ENCODE measurements around the gene UAP1L1.

Gene UAP1L1

GRCh38 chr9:137035507-137035834 lies 41.8 kb upstream of the UAP1L1 start:
- H3K27me3 ChIP-seq (ENCODE audit: insufficient read depth, poor library complexity, severe bottlenecking), result no peaks in the 10 kb centered on the region
- peak overlapping the region; percentile 84 for H3K27ac ChIP-seq (replicated peaks)
- peak overlapping the region; percentile 25 for H3K4me3 ChIP-seq (replicated peaks; ENCODE audit: insufficient read depth, low read length)
- DNase-seq (ENCODE audit: low read depth in 1 of 2, low spot score in 1 of 2), result no peak
- no peak for TF ChIP-seq SPI1 (IDR thresholded peaks at IDR 0.05; ENCODE audit: borderline replicate concordance, low read depth)
- TF ChIP-seq GABPA (IDR thresholded peaks at IDR 0.05; ENCODE audit: low read depth), result no peak
- no peak for TF ChIP-seq REST (IDR thresholded peaks at IDR 0.05; ENCODE audit: insufficient replicate concordance, low read depth)
- TF ChIP-seq POLR2AphosphoS5 (IDR thresholded peaks at IDR 0.05; ENCODE audit: low read depth), result no peak
- no peak for TF ChIP-seq CTCF (IDR thresholded peaks at IDR 0.05; ENCODE audit: insufficient read depth, low read length)

- no peak overlapping the region for H3K4me3 ChIP-seq (replicated peaks; ENCODE audit: insufficient read depth, low read length)
- DNase-seq (ENCODE audit: low read depth in 1 of 2, low spot score in 1 of 2), result no peak
- H3K27ac ChIP-seq (replicated peaks), result no peak overlapping the region
- no peaks in the 10 kb centered on the region for H3K27me3 ChIP-seq (ENCODE audit: insufficient read depth, poor library complexity, severe bottlenecking)
- TF ChIP-seq POLR2AphosphoS5 (IDR thresholded peaks at IDR 0.05; ENCODE audit: low read depth), result 0 out of 2 replicates have a peak, but pooled peaks have one; percentile 18
- TF ChIP-seq CTCF (IDR thresholded peaks at IDR 0.05; ENCODE audit: insufficient read depth, low read length), result no peak
- no peak for TF ChIP-seq SPI1 (IDR thresholded peaks at IDR 0.05; ENCODE audit: borderline replicate concordance, low read depth)
- TF ChIP-seq GABPA (IDR thresholded peaks at IDR 0.05; ENCODE audit: low read depth), result no peak
- TF ChIP-seq REST (IDR thresholded peaks at IDR 0.05; ENCODE audit: insufficient replicate concordance, low read depth), result no peak
Observed at GRCh38 chr9:137035937-137036336, 41.4 kb upstream of the UAP1L1 start.

- no peak for DNase-seq (ENCODE audit: low read depth in 1 of 2, low spot score in 1 of 2)
- Histone ChIP-seq H3K27me3 (ENCODE audit: insufficient read depth, poor library complexity, severe bottlenecking) (no peaks in the 10 kb centered on the region), H3K27ac (replicated peaks) (no peak overlapping the region), H3K4me3 (replicated peaks; ENCODE audit: insufficient read depth, low read length) (no peak overlapping the region)
- TF ChIP-seq REST (IDR thresholded peaks at IDR 0.05; ENCODE audit: insufficient replicate concordance, low read depth), result no peak
- TF ChIP-seq POLR2AphosphoS5 (IDR thresholded peaks at IDR 0.05; ENCODE audit: low read depth), result peak; percentile 88
Observed at GRCh38 chr9:137037035-137037434, 40.3 kb upstream of the UAP1L1 start.

- no peak overlapping the region for H3K27ac ChIP-seq (replicated peaks)
- DNase-seq (ENCODE audit: low read depth in 1 of 2, low spot score in 1 of 2), result no peak
- TF ChIP-seq POLR2AphosphoS5 (IDR thresholded peaks at IDR 0.05; ENCODE audit: low read depth), result peak; percentile 69
- no peak for TF ChIP-seq REST (IDR thresholded peaks at IDR 0.05; ENCODE audit: insufficient replicate concordance, low read depth)
- H3K27me3 ChIP-seq (ENCODE audit: insufficient read depth, poor library complexity, severe bottlenecking), result no peaks in the 10 kb centered on the region
- no peak overlapping the region for H3K4me3 ChIP-seq (replicated peaks; ENCODE audit: insufficient read depth, low read length)
Observed at GRCh38 chr9:137037483-137037882, 39.8 kb upstream of the UAP1L1 start.

All from HL-60 (cell line).